NB4 (cell line): ENCODE results near the gene MICU2.

Experiments
- CTCF ChIP-seq: IDR thresholded peaks from one replicate; pipeline ENCODE4 v1.5.1; 2012; ENCODE audit warnings: low read depth, low read length
- MAX ChIP-seq: IDR thresholded peaks from 2 replicates; pipeline ENCODE4 v1.6.1; 2011; ENCODE audit warnings: low read depth, low read length
- POLR2A ChIP-seq: IDR thresholded peaks from 2 replicates; pipeline ENCODE4 v1.6.1; 2011; ENCODE audit warnings: mild to moderate bottlenecking; ENCODE audit not compliant: insufficient read length; ENCODE audit errors: extremely low read depth

- TF ChIP-seq CTCF, result no peak
- TF ChIP-seq POLR2A, result no peak
- TF ChIP-seq MAX, result no peak
These were observed 47.9 kb downstream of the MICU2 start for GRCh38 chr13:21556051-21556450.
